IPS-NIHi7 (cell line): ENCODE measurements around the gene NEDD4.
"Not testable (repeated sequence)": the region's sequence is repeated elsewhere in the genome, so short reads cannot be mapped to it uniquely, and the experiment has no call there.

ENCODE experiments used
- DNase-seq: peaks from one replicate; pipeline ENCODE4 v3.0.0; 2012; ENCODE audit warnings: mixed read lengths; ENCODE audit errors: extremely low spot score

The NEDD4 gene

GRCh38 chr15:55958349-55958748 is 35.1 kb downstream of the NEDD4 start:
- no peak for DNase-seq

GRCh38 chr15:55954862-55955605 is 38.4 kb downstream of the NEDD4 start:
- DNase-seq: no peak

GRCh38 chr15:55952501-55953274 is 40.7 kb downstream of the NEDD4 start:
- DNase-seq: not testable (repeated sequence)

GRCh38 chr15:55944606-55945005 is 48.8 kb downstream of the NEDD4 start:
- DNase-seq: not testable (repeated sequence)

- DNase-seq: no peak
Measured at GRCh38 chr15:55942332-55942731, 51.1 kb downstream of the NEDD4 start.

- DNase-seq: no peak
Measured at GRCh38 chr15:55937040-55937439, 56.4 kb downstream of the NEDD4 start.

GRCh38 chr15:55928955-55929354 is 64.5 kb downstream of the NEDD4 start:
- no peak for DNase-seq

- no peak for DNase-seq
Measured at GRCh38 chr15:55921744-55922143, 71.7 kb downstream of the NEDD4 start.

- DNase-seq: no peak
Measured at GRCh38 chr15:55917881-55918296, 75.5 kb downstream of the NEDD4 start.

GRCh38 chr15:55916666-55917409 is 76.6 kb downstream of the NEDD4 start:
- no peak for DNase-seq

- no peak for DNase-seq
Measured at GRCh38 chr15:55915876-55916567, 77.4 kb downstream of the NEDD4 start.

GRCh38 chr15:55915221-55915620 is 78.2 kb downstream of the NEDD4 start:
- DNase-seq: no peak

- no peak for DNase-seq
Measured at GRCh38 chr15:55914446-55914845, 79.0 kb downstream of the NEDD4 start.

- no peak for DNase-seq
Measured at GRCh38 chr15:55912982-55913381, 80.4 kb downstream of the NEDD4 start.

- no peak for DNase-seq
Measured at GRCh38 chr15:55909036-55909811, 84.2 kb downstream of the NEDD4 start.

- no peak for DNase-seq
Measured at GRCh38 chr15:55907797-55908196, 85.6 kb downstream of the NEDD4 start.

- no peak for DNase-seq
Measured at GRCh38 chr15:55902981-55903380, 90.4 kb downstream of the NEDD4 start.

- DNase-seq: no peak
Measured at GRCh38 chr15:55900019-55900418, 93.4 kb downstream of the NEDD4 start.

- DNase-seq: no peak
Measured at GRCh38 chr15:55899537-55899936, 93.9 kb downstream of the NEDD4 start.

- peak; percentile 86 for DNase-seq
Measured at GRCh38 chr15:55897560-55898336, 95.7 kb downstream of the NEDD4 start.
